HG03097 (cell line): Measurements from ENCODE around the gene RNF145.
"Not testable (repeated sequence)": the region's sequence is repeated elsewhere in the genome, so short reads cannot be mapped to it uniquely, and the experiment has no call there.

Experiments
- ATAC-seq: cut with Tn5 transposase; IDR thresholded peaks from one replicate; pipeline ENCODE4 v1.9.1; 2021; ENCODE audit not compliant: unreplicated experiment, low FRiP score

Gene RNF145

GRCh38 chr5:159121061-159121460, 88.3 kb downstream of the RNF145 start:
- no peak for ATAC-seq

DNA sequence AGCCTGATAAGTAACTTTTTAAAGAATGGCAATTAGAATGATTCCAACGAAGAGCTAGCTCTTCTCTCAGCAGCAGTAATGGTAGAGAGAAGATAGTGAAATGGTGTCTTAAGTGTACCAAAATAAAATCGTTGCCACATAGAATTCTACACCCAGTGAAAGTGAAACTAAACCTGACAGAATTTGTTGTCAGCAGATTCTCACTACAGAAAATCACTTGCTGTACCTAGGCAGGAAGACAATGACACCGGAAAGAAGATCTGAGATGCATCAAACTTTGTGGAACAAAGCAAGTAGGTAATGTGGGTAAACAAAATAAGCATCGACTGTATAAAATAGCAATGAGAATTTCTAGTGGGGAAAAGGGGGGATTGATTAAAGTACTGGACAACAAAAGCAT, 88.9 kb downstream of the RNF145 start:
- peak; percentile 65 for ATAC-seq

GRCh38 chr5:159119842-159120241, 89.5 kb downstream of the RNF145 start:
- not testable (repeated sequence) for ATAC-seq

DNA sequence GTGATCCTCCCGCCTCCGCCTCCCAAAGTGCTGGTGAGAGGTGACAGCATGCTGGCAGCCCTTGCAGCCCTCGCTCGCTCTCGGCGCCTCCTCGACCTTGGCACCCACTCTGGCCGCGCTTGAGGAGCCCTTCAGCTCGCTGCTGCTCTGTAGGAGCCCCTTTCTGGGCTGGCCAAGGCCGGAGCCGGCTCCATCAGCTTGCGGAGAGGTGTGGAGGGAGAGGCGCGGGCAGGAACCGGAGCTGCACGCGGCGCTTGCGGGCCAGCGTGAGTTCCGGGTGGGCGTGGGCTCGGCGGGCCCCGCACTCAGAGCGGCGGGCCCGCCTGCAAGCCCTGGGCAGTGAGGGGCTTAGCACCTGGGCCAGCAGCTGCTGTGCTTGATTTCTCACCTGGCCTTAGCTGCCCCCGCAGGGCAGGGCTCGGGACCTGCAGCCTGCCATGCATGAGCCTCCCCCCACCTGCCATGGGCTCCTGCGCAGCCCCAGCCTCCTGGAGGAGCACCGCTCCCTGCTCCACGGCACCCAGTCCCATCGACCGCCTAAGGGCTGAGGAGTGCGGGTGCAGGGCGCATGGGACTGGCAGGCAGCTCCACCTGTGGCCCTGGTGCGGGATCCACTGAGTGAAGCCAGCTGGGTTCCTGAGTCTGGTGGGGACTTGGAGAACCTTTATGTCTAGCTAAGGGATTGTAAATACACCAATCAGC, 90.2 kb downstream of the RNF145 start:
- ATAC-seq: not testable (repeated sequence)

DNA sequence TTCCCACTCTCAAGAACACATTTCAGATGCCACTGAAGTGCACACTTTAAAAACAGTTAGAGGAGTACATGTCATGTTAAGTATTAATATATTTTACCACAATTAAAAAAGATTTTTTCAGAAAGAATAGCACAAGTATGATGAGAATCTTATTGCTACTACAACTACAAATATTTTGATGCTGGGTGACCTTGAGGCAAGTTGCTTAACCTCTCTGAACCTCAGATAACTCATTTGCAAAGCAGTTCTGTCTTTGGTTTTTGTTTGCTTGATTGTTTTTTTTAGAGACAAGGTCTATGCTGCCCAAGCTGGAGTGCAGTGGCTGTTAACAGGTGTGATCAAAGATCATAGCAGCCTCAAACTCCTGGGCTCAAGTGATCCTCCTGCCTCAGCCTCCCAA, 95.9 kb downstream of the RNF145 start:
- no peak for ATAC-seq

GRCh38 chr5:159112436-159112835, 96.9 kb downstream of the RNF145 start:
- ATAC-seq: no peak
